Esophagus muscularis mucosa (tissue), 3 donors: ENCODE measurements around the gene CHFR.

Experiments
- CTCF ChIP-seq, 3 experiments: fragments of 200-600 bp in 2 of 3; fragments of 450-650 bp in 1 of 3; sonication (generic) in 2 of 3; IDR thresholded peaks; one replicate each; pipeline ENCODE4 v1.5.1; 2017 to 2019; ENCODE audit warnings: antibody characterized with exemption in 3 of 3, mild to moderate bottlenecking in 2 of 3, moderate library complexity in 1 of 3
- POLR2A ChIP-seq: fragments of 450-650 bp; IDR thresholded peaks from one replicate; pipeline ENCODE4 v1.6.1; 2017; ENCODE audit warnings: antibody characterized with exemption, moderate library complexity, mild to moderate bottlenecking, low read depth

GRCh38 chr12:132936163-132936562 is 48.8 kb upstream of the CHFR start:
- no peak for TF ChIP-seq POLR2A
- no peak for TF ChIP-seq CTCF (IDR thresholded peaks at IDR 0.05)
